Uterus (tissue), 4 donors: Measurements from ENCODE around the gene EP400. TPM values are rescaled to one million over a fixed set of nuclear protein-coding genes. Genes with fewer than 3 reads are reported as not detected.

Experiments used
- DNase-seq, 2 donors: peaks; one replicate each; pipeline ENCODE4 v3.0.0-alpha.2; 2019 to 2020
- H3K27ac ChIP-seq, 2 donors: fragments of 200-600 bp; sonication (generic); 1 replicate in 1 of 2; 2 replicates in 1 of 2; pipeline ENCODE4 v1.5.1; 2016 to 2018
- H3K27me3 ChIP-seq, 2 donors: fragments of 200-600 bp; sonication (generic); one replicate each; pipeline ENCODE4 v1.5.1; 2018 to 2019; ENCODE audit warnings: control low read depth in 1 of 2
- H3K36me3 ChIP-seq, 2 donors: fragments of 200-600 bp; sonication (generic); one replicate each; pipeline ENCODE4 v1.5.1; 2019; ENCODE audit warnings: control low read depth in 1 of 2
- H3K4me1 ChIP-seq, 2 donors: fragments of 200-600 bp; sonication (generic); one replicate each; pipeline ENCODE4 v1.5.1; 2018 to 2019; ENCODE audit warnings: control low read depth in 1 of 2
- H3K4me3 ChIP-seq, 2 donors: fragments of 200-600 bp; sonication (generic); 1 replicate in 1 of 2; 2 replicates in 1 of 2; pipeline ENCODE4 v1.5.1; 2018 to 2019; ENCODE audit warnings: mild to moderate bottlenecking in 1 of 2
- H3K9me3 ChIP-seq, 2 donors: fragments of 200-600 bp; sonication (generic); one replicate each; pipeline ENCODE4 v1.5.1; 2019; ENCODE audit warnings: control low read depth in 1 of 2
- POLR2A ChIP-seq, 2 donors: fragments of 450-650 bp; IDR thresholded peaks; one replicate each; pipeline ENCODE4 v1.6.1; 2016; ENCODE audit warnings: antibody characterized with exemption in 2 of 2, mild to moderate bottlenecking in 1 of 2, moderate library complexity in 1 of 2
- intact Hi-C: fragments of 100-400 bp; cut with DNase I; formaldehyde crosslinking; loops from one replicate; pipeline ENCODE4 v1.15.1; 2023; ENCODE audit warnings: low total_unique reads
- total RNA-seq, 4 donors: library from RNA; depleted of rRNA in 3 of 4; stranded (reverse); fragments of >200 nt in 3 of 4; gene quantifications; one replicate each; pipeline versions ENCODE4 v1.1.0 to v1.2.4, GENCODE V29; 2014 to 2023
- TF ChIP-seq, protein P1 (sequence below), 4 experiments: fragments of 200-600 bp in 2 of 4; fragments of 450-650 bp in 2 of 4; sonication (generic) in 2 of 4; IDR thresholded peaks; one replicate each; pipeline ENCODE4 v1.5.1; 2016 to 2019; ENCODE audit warnings: antibody characterized with exemption in 4 of 4, mild to moderate bottlenecking in 2 of 4, moderate library complexity in 1 of 4
- donor health status: DM: yes; HTN: yes; CAD: no.

The EP400 gene
- total RNA-seq, 4 donors from 2014 or later, result 11.8 to 70.6 (median 28.2) TPM

DNA sequence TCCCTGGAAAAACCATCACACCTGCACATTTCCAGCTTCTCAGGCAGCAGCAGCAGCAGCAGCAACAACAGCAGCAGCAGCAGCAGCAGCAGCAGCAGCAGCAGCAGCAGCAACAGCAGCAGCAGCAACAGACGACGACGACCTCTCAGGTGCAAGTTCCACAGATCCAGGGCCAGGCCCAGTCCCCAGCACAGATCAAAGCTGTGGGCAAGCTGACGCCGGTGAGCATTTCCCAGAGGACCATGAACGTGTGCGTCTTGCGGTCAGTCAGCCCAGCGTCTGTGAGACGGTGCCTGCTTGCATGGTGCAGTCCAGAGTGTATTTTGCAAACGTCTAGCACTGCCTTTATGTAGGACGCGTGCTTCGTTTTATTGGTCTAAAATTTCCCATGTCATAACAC, 112.7 kb downstream of the EP400 start:
- no peak for DNase-seq
- no peak overlapping the region for H3K4me3 ChIP-seq
- no peaks in the 10 kb centered on the region for H3K27me3 ChIP-seq
- H3K9me3 ChIP-seq, result no peaks in the 10 kb centered on the region
- H3K27ac ChIP-seq, result no peak overlapping the region
- intact Hi-C loops, result no loop called here
- no peaks in the 10 kb centered on the region for H3K4me1 ChIP-seq
- H3K36me3 ChIP-seq, result no peaks in the 10 kb centered on the region
- TF ChIP-seq POLR2A (IDR thresholded peaks at IDR 0.05), result no peak
- TF ChIP-seq, protein P1, sequence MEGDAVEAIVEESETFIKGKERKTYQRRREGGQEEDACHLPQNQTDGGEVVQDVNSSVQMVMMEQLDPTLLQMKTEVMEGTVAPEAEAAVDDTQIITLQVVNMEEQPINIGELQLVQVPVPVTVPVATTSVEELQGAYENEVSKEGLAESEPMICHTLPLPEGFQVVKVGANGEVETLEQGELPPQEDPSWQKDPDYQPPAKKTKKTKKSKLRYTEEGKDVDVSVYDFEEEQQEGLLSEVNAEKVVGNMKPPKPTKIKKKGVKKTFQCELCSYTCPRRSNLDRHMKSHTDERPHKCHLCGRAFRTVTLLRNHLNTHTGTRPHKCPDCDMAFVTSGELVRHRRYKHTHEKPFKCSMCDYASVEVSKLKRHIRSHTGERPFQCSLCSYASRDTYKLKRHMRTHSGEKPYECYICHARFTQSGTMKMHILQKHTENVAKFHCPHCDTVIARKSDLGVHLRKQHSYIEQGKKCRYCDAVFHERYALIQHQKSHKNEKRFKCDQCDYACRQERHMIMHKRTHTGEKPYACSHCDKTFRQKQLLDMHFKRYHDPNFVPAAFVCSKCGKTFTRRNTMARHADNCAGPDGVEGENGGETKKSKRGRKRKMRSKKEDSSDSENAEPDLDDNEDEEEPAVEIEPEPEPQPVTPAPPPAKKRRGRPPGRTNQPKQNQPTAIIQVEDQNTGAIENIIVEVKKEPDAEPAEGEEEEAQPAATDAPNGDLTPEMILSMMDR (IDR thresholded peaks at IDR 0.05), result no peak

DNA sequence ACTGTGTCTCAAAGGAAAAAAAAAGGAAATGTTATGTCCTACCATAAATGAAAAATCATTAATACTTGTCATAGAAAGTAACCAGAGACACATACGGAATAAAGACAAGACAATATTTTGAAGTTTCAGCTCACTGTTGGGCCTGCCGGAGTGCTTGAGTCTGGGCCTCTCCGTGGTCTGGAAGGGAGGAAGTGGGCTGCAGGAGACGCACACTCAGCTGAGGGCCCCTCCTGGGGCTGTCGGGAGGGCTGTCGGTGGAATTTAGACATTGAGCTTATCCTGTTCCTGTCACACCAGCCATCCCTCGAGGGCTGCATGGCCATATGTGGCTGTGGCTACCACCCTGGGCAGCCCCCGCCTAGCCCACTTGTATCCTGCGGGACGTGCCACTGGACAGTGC, 113.7 kb downstream of the EP400 start:
- H3K27ac ChIP-seq, result no peak overlapping the region
- H3K27me3 ChIP-seq, result no peaks in the 10 kb centered on the region
- H3K4me1 ChIP-seq, result no peaks in the 10 kb centered on the region
- no peak overlapping the region for H3K4me3 ChIP-seq
- intact Hi-C loops, result no loop called here
- no peaks in the 10 kb centered on the region for H3K36me3 ChIP-seq
- H3K9me3 ChIP-seq, result no peaks in the 10 kb centered on the region
- no peak for TF ChIP-seq POLR2A (IDR thresholded peaks at IDR 0.05)
- TF ChIP-seq, protein P1 (IDR thresholded peaks at IDR 0.05), result no peak
- DNase-seq, result no peak

DNA sequence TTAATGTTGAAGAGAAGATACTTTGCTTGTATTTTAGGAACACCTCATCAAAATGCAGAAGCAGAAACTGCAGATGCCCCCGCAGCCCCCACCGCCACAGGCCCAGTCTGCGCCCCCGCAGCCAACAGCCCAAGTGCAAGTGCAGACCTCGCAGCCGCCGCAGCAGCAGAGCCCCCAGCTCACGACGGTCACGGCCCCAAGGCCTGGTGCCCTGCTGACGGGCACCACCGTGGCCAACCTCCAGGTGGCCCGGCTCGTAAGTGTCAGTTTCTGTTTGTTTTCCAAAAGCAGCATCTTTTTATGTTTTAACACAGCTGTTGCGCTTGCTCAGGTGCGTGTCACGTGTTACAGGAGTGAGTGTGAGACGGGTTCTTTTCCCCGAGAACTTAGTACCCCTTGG, 114.9 kb downstream of the EP400 start:
- Histone ChIP-seq H3K27me3 (no peaks in the 10 kb centered on the region), H3K4me3 (no peak overlapping the region), H3K9me3 (no peaks in the 10 kb centered on the region), H3K4me1 (no peaks in the 10 kb centered on the region), H3K27ac (no peak overlapping the region), H3K36me3 (no peaks in the 10 kb centered on the region)
- TF ChIP-seq, protein P1 (IDR thresholded peaks at IDR 0.05), result no peak
- no peak for TF ChIP-seq POLR2A (IDR thresholded peaks at IDR 0.05)
- intact Hi-C loops, result no loop called here
- DNase-seq, result no peak

DNA sequence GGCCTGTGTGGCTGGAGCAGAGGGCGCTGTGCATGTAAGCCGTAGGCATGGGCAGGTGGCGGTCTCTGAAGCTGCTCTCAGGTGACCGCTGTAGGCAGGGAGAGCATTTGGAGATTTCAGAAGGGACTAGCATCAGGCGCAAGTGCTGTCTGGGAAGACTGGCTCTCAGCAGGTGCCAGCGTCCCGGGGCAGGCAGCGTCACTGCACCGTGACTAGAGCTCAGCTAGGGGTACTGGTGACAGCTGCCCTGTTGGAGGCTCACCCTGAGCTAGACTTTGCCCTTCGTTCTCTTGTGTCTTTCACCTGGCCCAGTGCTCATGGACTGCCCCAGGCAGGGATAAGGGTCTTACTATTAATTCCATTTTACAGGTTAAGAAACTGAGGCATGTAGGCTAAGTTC, 115.5 kb downstream of the EP400 start:
- Histone ChIP-seq H3K9me3 (no peaks in the 10 kb centered on the region), H3K27me3 (no peaks in the 10 kb centered on the region), H3K4me3 (no peak overlapping the region), H3K36me3 (no peaks in the 10 kb centered on the region), H3K27ac (no peak overlapping the region), H3K4me1 (no peaks in the 10 kb centered on the region)
- DNase-seq, result no peak
- TF ChIP-seq POLR2A (IDR thresholded peaks at IDR 0.05), result no peak
- TF ChIP-seq, protein P1 (IDR thresholded peaks at IDR 0.05), result no peak
- intact Hi-C loops, result no loop called here

DNA sequence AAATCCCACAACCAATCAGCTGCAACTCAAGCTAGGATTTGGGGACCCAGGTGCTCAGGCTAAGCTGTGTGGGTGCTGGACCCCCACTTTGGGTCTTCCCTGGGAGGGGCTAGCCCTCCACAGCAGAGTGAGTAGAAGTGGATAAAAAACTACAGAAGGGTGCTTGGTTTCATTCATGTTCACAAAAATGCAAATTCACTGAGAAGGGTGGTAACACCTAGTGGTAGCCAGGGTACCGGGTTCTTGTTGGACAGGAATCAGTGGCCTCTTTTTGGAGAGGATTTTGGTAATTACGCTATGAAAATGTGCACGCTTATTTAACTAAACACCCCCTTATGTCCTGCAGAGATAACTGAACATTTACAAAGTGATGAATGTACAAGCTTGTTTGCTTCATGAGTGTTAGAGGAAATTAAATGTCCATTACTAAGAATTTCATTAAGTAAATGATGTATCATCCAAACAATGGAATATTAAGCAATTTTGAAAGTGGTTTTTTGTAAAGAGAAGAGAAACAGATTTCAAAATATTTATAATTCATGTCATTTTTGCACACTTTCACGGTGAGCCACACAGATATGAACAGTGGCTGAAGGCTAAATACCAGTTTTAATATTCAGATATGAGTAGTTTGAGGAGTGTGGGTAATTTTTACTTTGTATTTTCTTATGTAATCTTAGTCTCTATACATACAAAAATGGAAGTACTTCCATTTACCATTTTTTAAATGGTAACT, 116.0 kb downstream of the EP400 start:
- Histone ChIP-seq H3K9me3 (no peaks in the 10 kb centered on the region), H3K27me3 (no peaks in the 10 kb centered on the region), H3K36me3 (no peaks in the 10 kb centered on the region), H3K27ac (no peak overlapping the region), H3K4me1 (no peaks in the 10 kb centered on the region), H3K4me3 (no peak overlapping the region)
- TF ChIP-seq, protein P1 (IDR thresholded peaks at IDR 0.05), result no peak
- no peak for TF ChIP-seq POLR2A (IDR thresholded peaks at IDR 0.05)
- intact Hi-C loops, result no loop called here
- no peak for DNase-seq
